ENCODE results near the gene ADGRD1.
A peak's percentile ranks its signal among the peaks of the same experiment; 100 is the strongest.

ADGRD1 gene

DNA sequence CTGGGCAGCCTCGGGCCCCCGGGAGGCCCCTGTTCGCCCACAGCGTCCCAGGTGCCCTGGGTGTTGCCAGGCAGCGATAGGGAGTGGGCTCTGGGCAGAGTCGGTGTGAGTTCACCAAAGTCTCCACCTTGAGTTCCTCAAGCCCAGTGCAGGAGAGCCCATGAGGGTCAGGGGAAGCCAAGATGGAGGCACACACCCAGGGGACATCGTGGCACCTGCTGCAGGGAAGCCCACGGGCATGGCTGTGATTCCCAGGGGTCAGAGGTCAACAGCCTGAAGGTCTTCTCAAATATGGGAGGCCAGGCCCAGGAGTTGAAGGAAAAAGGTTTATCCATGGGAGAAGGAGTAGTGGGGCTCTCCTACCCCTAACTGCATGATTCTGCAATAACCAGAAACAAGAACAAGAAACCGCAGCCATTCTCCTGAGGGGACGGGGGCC, 148.8 kb downstream of the ADGRD1 start:
- H3K36me3 Mint-ChIP-seq (ENCODE audit: low read depth): no peaks in the 10 kb centered on the region

DNA sequence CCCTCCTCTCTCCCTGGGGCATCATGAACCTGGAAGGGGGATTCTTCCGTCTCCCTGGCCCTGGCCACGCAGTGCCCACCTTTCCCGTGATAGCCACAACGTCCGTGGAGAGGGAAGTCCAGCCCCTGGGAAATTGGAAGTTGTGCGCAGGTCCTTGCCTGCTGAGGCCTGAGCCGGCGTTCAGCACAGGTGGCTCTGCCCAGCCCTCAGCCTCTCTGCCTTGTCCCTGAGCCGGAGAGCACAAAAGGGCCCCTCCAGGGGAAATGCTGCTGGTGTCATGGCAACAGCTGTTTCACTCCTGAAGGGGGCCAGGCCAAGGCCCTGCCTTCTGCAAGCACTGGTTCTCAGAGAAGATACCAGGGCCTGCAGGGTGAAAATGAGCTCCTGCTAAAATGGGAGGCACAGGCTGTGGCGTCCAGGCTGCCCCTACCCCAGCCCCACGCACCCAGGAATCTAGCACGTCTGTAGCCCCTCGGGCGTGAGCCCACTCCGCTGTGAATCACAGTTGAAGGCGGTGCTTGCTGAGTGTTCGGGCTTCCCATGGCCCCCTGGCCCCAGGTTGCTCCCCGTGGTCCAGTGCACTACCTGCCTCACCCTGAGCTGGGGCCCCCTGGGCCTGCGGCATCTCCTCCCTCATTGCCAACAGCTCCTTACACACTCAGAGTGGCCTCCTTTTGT, 149.4 kb downstream of the ADGRD1 start:
- Mint-ChIP-seq H3K36me3 (ENCODE audit: low read depth) (no peaks in the 10 kb centered on the region), H3K27ac (no peak overlapping the region), H3K4me1 (peaks cover 27% of the 10 kb centered on the region), H3K9me3 (no peaks in the 10 kb centered on the region), H3K4me3 (no peak overlapping the region), H3K27me3 (ENCODE audit: low read depth, poor library complexity) (peaks cover 10% of the 10 kb centered on the region)
- no peak for TF ChIP-seq CTCF (IDR thresholded peaks at IDR 0.05)
- DNase-seq: no peak

More for the DNA sequence above, 148.8 kb downstream of the ADGRD1 start:
- H3K4me3 Mint-ChIP-seq: no peak overlapping the region
- peaks cover 10% of the 10 kb centered on the region for H3K27me3 Mint-ChIP-seq (ENCODE audit: low read depth, poor library complexity)
- H3K9me3 Mint-ChIP-seq: no peaks in the 10 kb centered on the region
- TF ChIP-seq CTCF (IDR thresholded peaks at IDR 0.05): no peak
- no peak for DNase-seq
- H3K4me1 Mint-ChIP-seq: peaks cover 27% of the 10 kb centered on the region
- no peak overlapping the region for H3K27ac Mint-ChIP-seq

- Mint-ChIP-seq H3K27me3 (ENCODE audit: low read depth, poor library complexity) (peaks cover 10% of the 10 kb centered on the region), H3K4me3 (no peak overlapping the region), H3K27ac (no peak overlapping the region), H3K4me1 (peaks cover 27% of the 10 kb centered on the region), H3K9me3 (no peaks in the 10 kb centered on the region), H3K36me3 (ENCODE audit: low read depth) (no peaks in the 10 kb centered on the region)
- DNase-seq: no peak
- no peak for TF ChIP-seq CTCF (IDR thresholded peaks at IDR 0.05)
Measured at GRCh38 chr12:131103669-131104462, 150.2 kb downstream of the ADGRD1 start.

- Mint-ChIP-seq H3K9me3 (peaks cover 6% of the 10 kb centered on the region), H3K36me3 (ENCODE audit: low read depth) (no peaks in the 10 kb centered on the region), H3K27ac (peak overlapping the region; percentile 64), H3K4me1 (peaks cover 27% of the 10 kb centered on the region), H3K27me3 (ENCODE audit: low read depth, poor library complexity) (peaks cover 17% of the 10 kb centered on the region), H3K4me3 (no peak overlapping the region)
- peak; percentile 93 for TF ChIP-seq CTCF (IDR thresholded peaks at IDR 0.05)
- DNase-seq: peak; percentile 97
Measured at GRCh38 chr12:131104463-131105350, 151.0 kb downstream of the ADGRD1 start.

DNA sequence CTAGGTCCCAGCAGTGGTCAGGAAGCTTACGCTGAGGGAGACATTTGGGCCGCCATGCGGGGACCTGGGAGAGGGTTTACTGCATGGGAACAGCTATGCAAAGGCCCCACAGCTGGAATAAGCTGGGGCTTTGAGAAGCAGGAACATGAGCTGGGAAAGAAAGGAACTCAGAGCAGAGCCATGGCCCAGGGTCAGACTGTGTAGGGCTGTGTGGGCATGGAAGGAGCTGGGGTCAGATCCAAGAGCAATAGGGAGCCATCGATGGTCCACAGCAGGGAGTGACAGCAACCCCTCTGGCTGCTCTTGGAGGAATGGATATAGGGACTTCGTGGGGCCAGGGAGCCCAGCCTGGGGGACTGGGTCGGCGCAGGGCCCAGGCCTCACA, 151.6 kb downstream of the ADGRD1 start:
- no peak for TF ChIP-seq CTCF (IDR thresholded peaks at IDR 0.05)
- DNase-seq: no peak
- Mint-ChIP-seq H3K4me3 (no peak overlapping the region), H3K36me3 (ENCODE audit: low read depth) (no peaks in the 10 kb centered on the region), H3K9me3 (peaks cover 9% of the 10 kb centered on the region), H3K27me3 (ENCODE audit: low read depth, poor library complexity) (peaks cover 23% of the 10 kb centered on the region), H3K27ac (peak overlapping the region; percentile 64), H3K4me1 (peaks cover 27% of the 10 kb centered on the region)

All from nephron progenitor cell (in vitro differentiated cells).